H1 (cell line): ENCODE data around the gene B4GALNT3. TPM values are rescaled to one million over a fixed set of nuclear protein-coding genes. Genes with fewer than 3 reads are reported as not detected.

ENCODE experiments used
- CTCF ChIA-PET: fragments of 300-600 bp; sonication (Branson Sonifier 250); formaldehyde crosslinking; loops from one replicate; lab custom pipeline; 2021; ENCODE audit not compliant: partially characterized antibody; lab: Charles Lee
- POLR2A ChIA-PET: fragments of 300-600 bp; sonication (Branson Sonifier 250); formaldehyde crosslinking; loops from one replicate; lab custom pipeline; 2021; ENCODE audit warnings: inconsistent platforms; ENCODE audit not compliant: partially characterized antibody; lab: Charles Lee
- DNase-seq, 2 experiments: peaks; one replicate each; pipeline versions ENCODE4 v3.0.0 to v3.0.0-alpha.2; 2010 to 2022; ENCODE audit warnings: low spot score in 2 of 2, low read depth in 1 of 2, mixed read lengths in 1 of 2
- FAIRE-seq: peaks from 2 replicates; lab custom pipeline; 2011; peaks lifted over from hg19 to GRCh38; lab: Jason Lieb, UNC
- H2AFZ ChIP-seq: 2 replicates; pipeline ENCODE4 v1.8.1; 2012; ENCODE audit warnings: low read length, inconsistent platforms
- H2AK5ac ChIP-seq: 2 replicates; pipeline ENCODE4 v1.6.1; 2013; ENCODE audit warnings: low read depth, low read length
- H2BK120ac ChIP-seq: replicated peaks from 2 replicates; pipeline ENCODE3; 2013; ENCODE audit warnings: low read depth, low read length, inconsistent platforms
- H2BK12ac ChIP-seq: 2 replicates; pipeline ENCODE4 v1.6.1; 2013; ENCODE audit warnings: low read depth, low read length
- H2BK15ac ChIP-seq: 2 replicates; pipeline ENCODE4 v1.6.1; 2013; ENCODE audit warnings: low read length
- H2BK20ac ChIP-seq: 2 replicates; pipeline ENCODE4 v1.6.1; 2013; ENCODE audit warnings: low read length
- H2BK5ac ChIP-seq: 2 replicates; pipeline ENCODE4 v1.6.1; 2013; ENCODE audit warnings: low read depth, low read length
- H3K14ac ChIP-seq: 2 replicates; pipeline ENCODE4 v1.6.1; 2013; ENCODE audit warnings: inconsistent platforms; ENCODE audit not compliant: insufficient read length
- H3K18ac ChIP-seq: 2 replicates; pipeline ENCODE4 v1.6.1; 2013; ENCODE audit warnings: low read length; ENCODE audit errors: extremely low read depth
- H3K23ac ChIP-seq: 2 replicates; pipeline ENCODE4 v1.6.1; 2013; ENCODE audit warnings: inconsistent platforms; ENCODE audit not compliant: insufficient read length
- H3K23me2 ChIP-seq: 2 replicates; pipeline ENCODE4 v1.6.1; 2013; ENCODE audit warnings: low read depth, low read length
- H3K27ac ChIP-seq: 2 replicates; pipeline ENCODE4 v1.6.1; 2011; ENCODE audit warnings: low read depth, low read length, inconsistent platforms
- H3K27me3 ChIP-seq, 4 experiments: replicated peaks in 1 of 4; 1 replicate in 1 of 4; 2 replicates in 3 of 4; pipeline versions ENCODE4 v1.6.1 to v1.8.1; 2011 to 2013; ENCODE audit warnings: low read length in 3 of 4, mild to moderate bottlenecking in 3 of 4, inconsistent platforms in 2 of 4, mixed read lengths in 2 of 4, moderate library complexity in 1 of 4; ENCODE audit not compliant: control insufficient read depth in 3 of 4, insufficient read depth in 3 of 4; ENCODE audit errors: extremely low read depth in 1 of 4
- H3K36me3 ChIP-seq, 4 experiments: 2 replicates each; pipeline versions ENCODE4 v1.6.1 to v1.8.1; 2011 to 2013; ENCODE audit warnings: mild to moderate bottlenecking in 4 of 4, low read length in 3 of 4, moderate library complexity in 2 of 4, control low read depth in 1 of 4, inconsistent platforms in 1 of 4; ENCODE audit not compliant: insufficient read depth in 4 of 4, control insufficient read depth in 2 of 4
- H3K4ac ChIP-seq: replicated peaks from 2 replicates; pipeline ENCODE3; 2013; ENCODE audit warnings: low read length, low read depth, mixed read lengths, inconsistent platforms; ENCODE audit not compliant: insufficient read length
- H3K4me1 ChIP-seq, 4 experiments: replicated peaks in 1 of 4; 1 replicate in 1 of 4; 2 replicates in 3 of 4; pipeline versions ENCODE4 v1.6.1 to v1.8.1; 2011 to 2013; ENCODE audit warnings: low read length in 3 of 4, inconsistent platforms in 2 of 4, mixed read lengths in 1 of 4; ENCODE audit not compliant: insufficient read depth in 4 of 4, control insufficient read depth in 3 of 4
- H3K4me2 ChIP-seq, 2 experiments: 2 replicates each; pipeline versions ENCODE4 v1.6.1 to v1.8.1; 2011 to 2013; ENCODE audit warnings: low read depth in 2 of 2, low read length in 2 of 2, control low read depth in 1 of 2, inconsistent platforms in 1 of 2, mild to moderate bottlenecking in 1 of 2; ENCODE audit not compliant: insufficient read depth in 1 of 2
- H3K4me3 ChIP-seq, 4 experiments: fragments of 200-600, 300-600 bp in 1 of 4; sonication (generic), shearing (Covaris generic), sonication (Bioruptor Twin) in 1 of 4; 2 replicates each; pipeline versions ENCODE4 v1.5.1 to v1.8.1; 2011 to 2016; ENCODE audit warnings: low read length in 4 of 4, low read depth in 3 of 4, control low read depth in 2 of 4, inconsistent platforms in 2 of 4, mild to moderate bottlenecking in 2 of 4, mixed read lengths in 1 of 4, moderate library complexity in 1 of 4; ENCODE audit not compliant: insufficient read depth in 2 of 4; ENCODE audit errors: extremely low read depth in 1 of 4
- H3K56ac ChIP-seq: replicated peaks from 2 replicates; pipeline ENCODE3; 2013; ENCODE audit warnings: low read depth, mild to moderate bottlenecking, mixed read lengths, low read length, inconsistent platforms; ENCODE audit not compliant: insufficient read length
- H3K79me1 ChIP-seq: 2 replicates; pipeline ENCODE4 v1.6.1; 2013; ENCODE audit warnings: low read depth, low read length, control low read depth
- H3K79me2 ChIP-seq, 2 experiments: 2 replicates each; pipeline versions ENCODE4 v1.6.1 to v1.8.1; 2012 to 2013; ENCODE audit warnings: low read length in 2 of 2, mild to moderate bottlenecking in 2 of 2, inconsistent platforms in 1 of 2; ENCODE audit not compliant: insufficient read depth in 2 of 2, control insufficient read depth in 1 of 2
- H3K9ac ChIP-seq, 4 experiments: replicated peaks in 1 of 4; 1 replicate in 1 of 4; 2 replicates in 3 of 4; pipeline versions ENCODE4 v1.6.1 to v1.8.1; 2011 to 2013; ENCODE audit warnings: low read depth in 3 of 4, low read length in 3 of 4, control low read depth in 2 of 4, mild to moderate bottlenecking in 2 of 4, moderate library complexity in 2 of 4, inconsistent platforms in 1 of 4; ENCODE audit errors: extremely low read depth in 1 of 4
- H3K9me3 ChIP-seq, 2 experiments: 2 replicates each; pipeline versions ENCODE4 v1.6.1 to v1.8.1; 2012 to 2013; ENCODE audit warnings: mild to moderate bottlenecking in 2 of 2, moderate library complexity in 2 of 2, control low read depth in 1 of 2, inconsistent platforms in 1 of 2, low read depth in 1 of 2, low read length in 1 of 2, mixed read lengths in 1 of 2; ENCODE audit not compliant: insufficient read depth in 2 of 2
- H4K20me1 ChIP-seq, 2 experiments: replicated peaks in 1 of 2; 2 replicates each; pipeline versions ENCODE3 to v1.8.1; 2011 to 2013; ENCODE audit warnings: inconsistent platforms in 2 of 2, low read length in 2 of 2, mild to moderate bottlenecking in 1 of 2; ENCODE audit not compliant: insufficient read depth in 2 of 2, control insufficient read depth in 1 of 2
- H4K5ac ChIP-seq: 2 replicates; pipeline ENCODE4 v1.6.1; 2013; ENCODE audit warnings: low read length, low read depth, mixed read lengths, inconsistent platforms; ENCODE audit not compliant: insufficient read length
- H4K8ac ChIP-seq: 2 replicates; pipeline ENCODE4 v1.8.0; 2013; ENCODE audit warnings: mild to moderate bottlenecking, moderate library complexity, low read length, inconsistent platforms; ENCODE audit not compliant: insufficient read depth; ENCODE audit errors: extremely low read depth
- H4K91ac ChIP-seq: replicated peaks from 2 replicates; pipeline ENCODE3; 2013; ENCODE audit warnings: low read length, mixed read lengths, inconsistent platforms; ENCODE audit not compliant: insufficient read length
- BRCA1 ChIP-seq: IDR thresholded peaks from 2 replicates; pipeline ENCODE4 v1.6.1; 2012; ENCODE audit warnings: low read depth, low read length, improper control_type of control experiment
- CBX8 ChIP-seq: fragments of 300-800, 300-1000 bp; sonication (generic); IDR thresholded peaks from 2 replicates; pipeline ENCODE4 v1.7.1; 2016; ENCODE audit warnings: low read depth, low read length, borderline replicate concordance
- EZH2 ChIP-seq: fragments of 200-600 bp; sonication (generic); IDR thresholded peaks from 2 replicates; pipeline ENCODE4 v1.7.1; 2012; ENCODE audit warnings: low read depth, mild to moderate bottlenecking, moderate library complexity, low read length, inconsistent platforms; ENCODE audit not compliant: severe bottlenecking
- KDM1A ChIP-seq: fragments of 200-600, 300-600 bp; sonication (generic); IDR thresholded peaks from 2 replicates; pipeline ENCODE4 v1.7.1; 2016; ENCODE audit warnings: mild to moderate bottlenecking, low read length, borderline replicate concordance
- KDM5A ChIP-seq: fragments of 200-600 bp; IDR thresholded peaks from 2 replicates; pipeline ENCODE4 v1.7.1; 2012; ENCODE audit warnings: mild to moderate bottlenecking, low read length, inconsistent platforms, mixed read lengths
- SIX5 ChIP-seq: IDR thresholded peaks from 2 replicates; pipeline ENCODE4 v1.6.1; 2011; ENCODE audit warnings: mild to moderate bottlenecking, low read depth, low read length
- SP2 ChIP-seq: IDR thresholded peaks from 2 replicates; pipeline ENCODE4 v1.6.1; 2012; ENCODE audit warnings: mild to moderate bottlenecking, low read length, inconsistent platforms
- SRF ChIP-seq: IDR thresholded peaks from 2 replicates; pipeline ENCODE4 v1.6.1; 2011; ENCODE audit warnings: mild to moderate bottlenecking, low read depth, low read length, moderate library complexity
- ZNF274 ChIP-seq: IDR thresholded peaks from 2 replicates; pipeline ENCODE4 v1.7.0; 2012; ENCODE audit warnings: low read length, borderline replicate concordance; ENCODE audit errors: extremely low read depth
- WGBS, 2 experiments: shearing (Covaris generic) in 1 of 2; methylation state at CpG; one replicate each; pipeline versions ENCODE4 v1.1.6 to v1.1.7; 2013 to 2015; ENCODE audit warnings: low lambda C conversion rate in 2 of 2, mixed read lengths in 2 of 2, inconsistent platforms in 1 of 2, low coverage in 1 of 2, missing lambda C conversion rate in 1 of 2; ENCODE audit not compliant: insufficient replicate concordance in 2 of 2, insufficient coverage in 1 of 2, insufficient read length in 1 of 2; ENCODE audit errors: extremely low coverage in 1 of 2, missing lambda C conversion rate in 1 of 2; 5-methylcytosine and 5-hydroxymethylcytosine counted together
- polyA plus RNA-seq, 7 experiments: library from polyadenylated mRNA; depleted of rRNA in 3 of 7; stranded (reverse) in 5 of 7; unstranded in 2 of 7; fragments of >200 nt in 5 of 7; fragments of 200-250 nt in 2 of 7; gene quantifications; 1 replicate in 5 of 7; 2 replicates in 1 of 7; 4 replicates in 1 of 7; pipeline versions ENCODE4 v1.2.1 to v1.2.3, GENCODE V29; 2011 to 2013; ENCODE audit warnings: missing spikeins in 2 of 7, mixed read lengths in 2 of 7
- total RNA-seq: library from RNA; stranded (reverse); fragmentation: NEBNext Ultra II Directional; extraction: Animal tissue kit (Norgen Biotek cat#: 25700); gene quantifications from 2 replicates; pipeline ENCODE4 v1.2.1, GENCODE V29; 2021
- TF ChIP-seq, protein P1 (sequence below): IDR thresholded peaks from 2 replicates; pipeline ENCODE4 v1.6.1; 2011; ENCODE audit warnings: low read depth, mild to moderate bottlenecking, low read length; ENCODE audit not compliant: insufficient read depth

The B4GALNT3 gene
- total and polyA plus RNA-seq, 2 of the 8 experiments (the other 6 are each of a cell fraction or from before 2014, with no cell fraction given), result 12.5 to 20.3 TPM

DNA sequence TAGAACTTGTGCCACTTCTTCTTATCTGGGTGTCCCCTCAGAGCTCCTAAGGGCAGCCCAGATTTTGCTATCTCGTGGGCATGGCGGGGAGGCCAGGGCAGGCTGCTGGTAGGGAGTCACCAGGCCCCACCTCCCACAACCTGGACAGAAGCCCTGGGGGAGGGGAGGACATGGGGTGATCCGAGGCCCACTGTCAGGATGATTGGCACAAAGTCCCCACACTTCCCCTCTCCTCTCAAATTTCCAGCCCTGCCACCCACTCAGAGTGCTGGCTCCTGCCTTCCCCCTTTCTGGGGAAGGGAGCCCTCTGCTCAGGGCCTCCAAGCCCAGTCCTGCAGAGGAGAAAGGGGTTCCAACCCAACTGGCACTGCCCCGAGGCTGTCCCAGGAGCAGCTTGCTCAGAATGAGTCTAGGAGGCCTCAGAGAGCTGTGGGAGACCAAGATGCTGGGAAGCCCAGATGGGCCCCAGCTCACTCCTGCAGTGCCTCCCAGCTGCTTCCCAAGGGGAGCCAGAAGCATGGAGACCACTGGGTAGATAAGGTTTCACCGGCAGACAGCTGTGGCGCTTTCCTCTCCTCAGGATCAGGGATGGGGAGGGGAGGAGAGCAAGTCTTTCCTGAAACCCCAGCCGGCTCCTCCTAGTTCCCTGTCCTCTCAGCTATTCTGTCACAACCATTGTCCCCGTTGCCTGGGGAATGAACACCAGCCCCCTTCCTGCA lies 82.8 kb downstream of the B4GALNT3 start:
- Histone ChIP-seq H3K56ac (no peak overlapping the region), H3K9ac (no peak overlapping the region), H2BK12ac (0 out of 2 replicates have a peak overlapping the region, but pooled peaks have one; percentile 75), H3K23me2 (no peaks in the 10 kb centered on the region; the same call in 1 of the 2 replicates), H3K4me2 (no peak overlapping the region; a peak in 1 of 4 replicates), H2BK120ac (no peak overlapping the region), H3K79me1 (no peaks in the 10 kb centered on the region), H4K20me1 (no peaks in the 10 kb centered on the region), H3K14ac (no peak overlapping the region), H4K8ac (no peak overlapping the region; the same call in 1 of the 2 replicates), H3K4ac (no peak overlapping the region), H3K27ac (no peak overlapping the region), H3K23ac (no peak overlapping the region), H3K4me1 (peaks cover 0 to 20% (median 9%) of the 10 kb centered on the region in 4 experiments; a peak in 5 of 7 replicates), H2BK20ac (no peak overlapping the region), H2BK5ac (no peak overlapping the region), H2AK5ac (no peak overlapping the region), H3K79me2 (no peaks in the 10 kb centered on the region), H2AFZ (no peak overlapping the region), H2BK15ac (no peak overlapping the region; the same call in 1 of the 2 replicates), H3K36me3 (peaks cover 0 to 3% (median 0%) of the 10 kb centered on the region in 4 experiments; a peak in 2 of 8 replicates), H3K27me3 (no peaks in the 10 kb centered on the region), H4K5ac (no peak overlapping the region), H4K91ac (peak overlapping the region; percentile 47), H3K9me3 (peaks cover 0 to 4% of the 10 kb centered on the region in 2 experiments; a peak in 1 of 4 replicates), H3K18ac (0 out of 2 replicates have a peak overlapping the region, but pooled peaks have one; percentile 9), H3K4me3 (no peak overlapping the region)
- POLR2A ChIA-PET, result no interaction called here
- FAIRE-seq, result no peak
- WGBS, 2 experiments, result 81% methylated on average over 7 of the region's 8 CpGs; no CpG with 5 or more reads in 1 of the 2 experiments
- DNase-seq, result no peak
- CTCF ChIA-PET, result interaction anchor here (0.7 to 10.4 kb wide), 7 partner anchors 9 to 100 kb away, joined by 3 to 163 read pairs (median 4); partner anchors contain the start of gene B4GALNT3
- TF ChIP-seq ZNF274, result no peak
- no peak for TF ChIP-seq BRCA1
- no peak for TF ChIP-seq SRF
- no peak for TF ChIP-seq SP2
- TF ChIP-seq SIX5, result no peak
- no peak for TF ChIP-seq CBX8
- no peak for TF ChIP-seq EZH2
- TF ChIP-seq, protein P1, sequence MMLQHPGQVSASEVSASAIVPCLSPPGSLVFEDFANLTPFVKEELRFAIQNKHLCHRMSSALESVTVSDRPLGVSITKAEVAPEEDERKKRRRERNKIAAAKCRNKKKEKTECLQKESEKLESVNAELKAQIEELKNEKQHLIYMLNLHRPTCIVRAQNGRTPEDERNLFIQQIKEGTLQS, result no peak
- no peak for TF ChIP-seq KDM1A
- TF ChIP-seq KDM5A, result no peak
